ENCODE data around the gene FHL3. TPM values are rescaled to one million over a fixed set of nuclear protein-coding genes. Genes with fewer than 3 reads are reported as not detected.

FHL3 gene
- total and polyA plus RNA-seq, 2 donors (not counting 3 experiments of a cell fraction or from before 2014, with no cell fraction given): 26.1 to 58.7 TPM

GRCh38 chr1:38052750-38053415 is 47.6 kb upstream of the FHL3 start:
- no peak for FAIRE-seq
- POLR2A ChIA-PET: no interaction called here

More at GRCh38 chr1:38052750-38053415, 47.6 kb upstream of the FHL3 start:
- Histone ChIP-seq H3K27me3 (ENCODE audit: control insufficient read depth in 2 of 2, insufficient read depth in 2 of 2, low read length in 2 of 2) (peaks cover 10 to 11% of the 10 kb centered on the region in 2 experiments), H3K9me1 (replicated peaks; ENCODE audit: control insufficient read depth, extremely low read depth, insufficient read depth, low read length) (no peaks in the 10 kb centered on the region), H4K20me1 (replicated peaks; ENCODE audit: control insufficient read depth, extremely low read depth, insufficient read depth, low read length) (no peaks in the 10 kb centered on the region), H2AFZ (ENCODE audit: low read depth, low read length) (no peak overlapping the region), H3K4me1 (ENCODE audit: control insufficient read depth, extremely low read depth, insufficient read depth, low read length) (no peaks in the 10 kb centered on the region), H3K4me3 (replicated peaks in 1 of 3; ENCODE audit: insufficient read depth in 1 of 3, low read depth in 1 of 3, low read length in 3 of 3) (no peak overlapping the region), H3K36me3 (ENCODE audit: control insufficient read depth in 2 of 2, extremely low read depth in 1 of 2, insufficient read depth in 2 of 2, low read length in 2 of 2) (no peaks in the 10 kb centered on the region), H3K9ac (replicated peaks; ENCODE audit: extremely low read depth, insufficient read depth, low read length) (no peak overlapping the region), H3K27ac (ENCODE audit: insufficient read depth, low read depth, low read length) (no peak overlapping the region), H3K79me2 (ENCODE audit: control insufficient read depth, insufficient read depth, low read length) (no peaks in the 10 kb centered on the region), H3K9me3 (replicated peaks; ENCODE audit: control insufficient read depth, insufficient read depth, low read length) (no peaks in the 10 kb centered on the region), H3K4me2 (ENCODE audit: insufficient read depth, low read length) (no peak overlapping the region)
- intact Hi-C loops (cut with micrococcal nuclease): no loop called here
- BruUV-seq (replicated peaks): no TSS peak
- dilution Hi-C loops (cut with MboI; ENCODE audit: extremely low pct_ligation_motif_present, low sequenced_read_pairs): no loop called here
- DNase-seq (ENCODE audit: low read depth, low spot score): no peak
- CTCF ChIA-PET: interaction anchor here (0.7 to 1.2 kb wide), 6 partner anchors 10 to 781 kb away, joined by 3 to 4 read pairs (median 4); no protein-coding TSS in a partner anchor
- TF ChIP-seq MAX (IDR thresholded peaks at IDR 0.05; ENCODE audit: insufficient read depth, insufficient read length) (no peak), JUN (IDR thresholded peaks at IDR 0.05; ENCODE audit: borderline replicate concordance, insufficient read depth, insufficient read length, low read depth) (no peak), POLR2AphosphoS5 (IDR thresholded peaks at IDR 0.05; ENCODE audit: insufficient read depth, low read depth, low read length) (no peak), POLR2A (IDR thresholded peaks at IDR 0.05; ENCODE audit: low read depth, low read length) (no peak)
- TF ChIP-seq, protein P1, sequence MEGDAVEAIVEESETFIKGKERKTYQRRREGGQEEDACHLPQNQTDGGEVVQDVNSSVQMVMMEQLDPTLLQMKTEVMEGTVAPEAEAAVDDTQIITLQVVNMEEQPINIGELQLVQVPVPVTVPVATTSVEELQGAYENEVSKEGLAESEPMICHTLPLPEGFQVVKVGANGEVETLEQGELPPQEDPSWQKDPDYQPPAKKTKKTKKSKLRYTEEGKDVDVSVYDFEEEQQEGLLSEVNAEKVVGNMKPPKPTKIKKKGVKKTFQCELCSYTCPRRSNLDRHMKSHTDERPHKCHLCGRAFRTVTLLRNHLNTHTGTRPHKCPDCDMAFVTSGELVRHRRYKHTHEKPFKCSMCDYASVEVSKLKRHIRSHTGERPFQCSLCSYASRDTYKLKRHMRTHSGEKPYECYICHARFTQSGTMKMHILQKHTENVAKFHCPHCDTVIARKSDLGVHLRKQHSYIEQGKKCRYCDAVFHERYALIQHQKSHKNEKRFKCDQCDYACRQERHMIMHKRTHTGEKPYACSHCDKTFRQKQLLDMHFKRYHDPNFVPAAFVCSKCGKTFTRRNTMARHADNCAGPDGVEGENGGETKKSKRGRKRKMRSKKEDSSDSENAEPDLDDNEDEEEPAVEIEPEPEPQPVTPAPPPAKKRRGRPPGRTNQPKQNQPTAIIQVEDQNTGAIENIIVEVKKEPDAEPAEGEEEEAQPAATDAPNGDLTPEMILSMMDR (IDR thresholded peaks at IDR 0.05; ENCODE audit: extremely low read depth in 1 of 2, insufficient read depth in 1 of 2, low read depth in 1 of 2, low read length in 2 of 2): no peak
